Activated CD4-positive, alpha-beta memory T cell treated with anti-CD3 and anti-CD28 coated beads for 36 hours (primary cell): ENCODE results near the gene DRG1. TPM values are rescaled to one million over a fixed set of nuclear protein-coding genes. Genes with fewer than 3 reads are reported as not detected.
"Not testable (repeated sequence)": the region's sequence is repeated elsewhere in the genome, so short reads cannot be mapped to it uniquely, and the experiment has no call there.

Source experiments
- CTCF ChIA-PET: fragments of 350-600 bp; sonication (Branson Sonifier 250); formaldehyde crosslinking; loops from one replicate; lab custom pipeline; 2021; ENCODE audit warnings: antibody characterized with exemption, inconsistent platforms; lab: Charles Lee
- POLR2A ChIA-PET: fragments of 350-600 bp; sonication (Branson Sonifier 250); formaldehyde crosslinking; loops from one replicate; lab custom pipeline; 2021; ENCODE audit warnings: antibody characterized with exemption; lab: Charles Lee
- DNase-seq: peaks from one replicate; pipeline ENCODE4 v3.0.0-alpha.2; 2020
- H3K27ac Mint-ChIP-seq: one replicate; pipeline ENCODE4 v1.8.0; 2021; ENCODE audit warnings: mixed read lengths
- H3K27me3 Mint-ChIP-seq: one replicate; pipeline ENCODE4 v1.8.0; 2021; ENCODE audit warnings: mixed read lengths
- H3K36me3 Mint-ChIP-seq: one replicate; pipeline ENCODE4 v1.8.0; 2021; ENCODE audit warnings: mixed read lengths
- H3K4me1 Mint-ChIP-seq: one replicate; pipeline ENCODE4 v1.8.0; 2021; ENCODE audit warnings: low read depth, mixed read lengths
- H3K4me3 Mint-ChIP-seq: one replicate; pipeline ENCODE4 v1.8.0; 2021; ENCODE audit warnings: mild to moderate bottlenecking, mixed read lengths
- H3K9me3 Mint-ChIP-seq: one replicate; pipeline ENCODE4 v1.8.0; 2021; ENCODE audit warnings: mixed read lengths
- intact Hi-C: fragments of 100-400 bp; cut with micrococcal nuclease; formaldehyde crosslinking; loops from one replicate; pipeline ENCODE4 v1.15.1; 2023
- total RNA-seq, 2 experiments: library from RNA; stranded (reverse); gene quantifications; one replicate each; pipeline ENCODE4 v1.2.3, GENCODE V29; 2021

The DRG1 gene
- total RNA-seq, 2 experiments from 2014 or later, result 97.1 to 116 TPM

- H3K27ac Mint-ChIP-seq, result no peak overlapping the region
- H3K27me3 Mint-ChIP-seq, result no peaks in the 10 kb centered on the region
- peaks cover 61% of the 10 kb centered on the region for H3K36me3 Mint-ChIP-seq
- ChIA-PET POLR2A (no interaction called here), CTCF (no interaction called here)
- peaks cover 38% of the 10 kb centered on the region for H3K4me1 Mint-ChIP-seq
- DNase-seq, result no peak
- H3K4me3 Mint-ChIP-seq, result no peak overlapping the region
- H3K9me3 Mint-ChIP-seq, result no peaks in the 10 kb centered on the region
- intact Hi-C loops, result no loop called here
These were observed 81.7 kb downstream of the DRG1 start for GRCh38 chr22:31481129-31481528.

DNA sequence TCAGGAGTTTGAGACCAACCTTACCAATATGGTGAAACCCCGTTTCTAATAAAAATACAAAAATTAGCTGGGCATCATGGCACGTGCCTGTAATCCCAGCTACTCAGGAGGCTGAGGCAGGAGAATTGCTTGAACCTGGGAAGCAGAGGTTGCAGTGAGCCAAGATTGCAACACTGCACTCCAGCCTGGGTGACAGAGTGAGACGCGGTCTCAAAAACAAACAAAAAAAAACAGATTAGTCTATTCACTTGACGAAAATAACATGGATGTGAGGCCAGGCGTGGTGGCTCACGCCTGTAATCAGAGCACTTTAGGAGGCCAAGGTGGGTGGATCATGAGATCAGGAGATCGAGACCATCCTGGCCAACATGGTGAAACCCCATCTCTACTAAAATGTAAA, 83.1 kb downstream of the DRG1 start:
- peaks cover 40% of the 10 kb centered on the region for H3K4me1 Mint-ChIP-seq
- ChIA-PET POLR2A (interaction anchor here (0.6 kb wide), 1 partner anchor 465 kb away, joined by 5 read pairs; no protein-coding TSS in a partner anchor), CTCF (interaction anchor here (0.6 kb wide), 1 partner anchor 23 kb away, joined by 5 read pairs; no protein-coding TSS in a partner anchor)
- H3K9me3 Mint-ChIP-seq, H3K4me3 Mint-ChIP-seq, H3K27me3 Mint-ChIP-seq, DNase-seq, intact Hi-C loops, H3K27ac Mint-ChIP-seq: not testable (repeated sequence)
- peaks cover 67% of the 10 kb centered on the region for H3K36me3 Mint-ChIP-seq

Other genes starting within 250 kb of the DRG1 start
- gene RNF185, start 239.4 kb upstream of the DRG1 start, total RNA-seq, result 10 to 100 TPM; 17.9 to 21.6 TPM
- 10 to 100 TPM; 42.0 to 44.7 TPM for gene LIMK2, start 187.3 kb upstream of the DRG1 start, total RNA-seq
- gene PIK3IP1, start 107.1 kb upstream of the DRG1 start, total RNA-seq, result 10 to 100 TPM; 18.8 to 19.1 TPM
- 10 to 100 TPM; 19.8 to 20.0 TPM for gene PATZ1, start 53.3 kb upstream of the DRG1 start, total RNA-seq
- 10 to 100 TPM; 39.7 to 43.2 TPM for gene EIF4ENIF1, start 90.2 kb downstream of the DRG1 start, total RNA-seq
- gene SFI1, start 96.9 kb downstream of the DRG1 start, total RNA-seq, result 100 to 1,000 TPM; 227 to 240 TPM